Omental fat pad (tissue), 4 donors: ENCODE data around the gene RBBP5. TPM values are rescaled to one million over a fixed set of nuclear protein-coding genes. Genes with fewer than 3 reads are reported as not detected.

Experiments used
- ATAC-seq: fragments of 150-250 bp; one replicate; pipeline ENCODE4 v1.9.1; 2016; ENCODE audit warnings: mild to moderate bottlenecking, moderate library complexity; ENCODE audit not compliant: low FRiP score
- DNase-seq: peaks from one replicate; pipeline ENCODE4 v3.0.0-alpha.2; 2019; ENCODE audit warnings: low spot score
- CTCF ChIP-seq, 3 donors: fragments of 450-650 bp; IDR thresholded peaks; one replicate each; pipeline ENCODE4 v1.5.1; 2016 to 2017; ENCODE audit warnings: antibody characterized with exemption in 3 of 3, mild to moderate bottlenecking in 3 of 3, moderate library complexity in 2 of 3
- total RNA-seq, 4 donors: library from RNA; depleted of rRNA; stranded (reverse); fragments of >200 nt; gene quantifications; one replicate each; pipeline ENCODE4 v1.1.0, GENCODE V29; 2016

The RBBP5 gene
- total RNA-seq, 4 donors from 2014 or later: 11.9 to 15.6 (median 12.8) TPM

- ATAC-seq: no peak
- TF ChIP-seq CTCF (IDR thresholded peaks at IDR 0.05): no peak
Measured at GRCh38 chr1:205109711-205110110, 12.1 kb downstream of the RBBP5 start.

GRCh38 chr1:205109269-205109668, 12.5 kb downstream of the RBBP5 start:
- no peak for ATAC-seq
- TF ChIP-seq CTCF (IDR thresholded peaks at IDR 0.05): no peak
- no peak for DNase-seq

More at GRCh38 chr1:205109711-205110110, 12.1 kb downstream of the RBBP5 start:
- DNase-seq: no peak

GRCh38 chr1:205108464-205108863, 13.3 kb downstream of the RBBP5 start:
- no peak for DNase-seq

GRCh38 chr1:205107327-205107726, 14.5 kb downstream of the RBBP5 start:
- no peak for DNase-seq
- no peak for ATAC-seq
- no peak for TF ChIP-seq CTCF (IDR thresholded peaks at IDR 0.05)

More at GRCh38 chr1:205108464-205108863, 13.3 kb downstream of the RBBP5 start:
- TF ChIP-seq CTCF (IDR thresholded peaks at IDR 0.05): no peak
- no peak for ATAC-seq

- no peak for ATAC-seq
- DNase-seq: no peak
- no peak for TF ChIP-seq CTCF (IDR thresholded peaks at IDR 0.05)
Measured at GRCh38 chr1:205102404-205102803, 19.4 kb downstream of the RBBP5 start.

- ATAC-seq (no peak), DNase-seq (no peak)
- TF ChIP-seq CTCF (IDR thresholded peaks at IDR 0.05): no peak
Measured at GRCh38 chr1:205098242-205098641, 23.5 kb downstream of the RBBP5 start.

GRCh38 chr1:205095422-205095821, 26.4 kb downstream of the RBBP5 start:
- TF ChIP-seq CTCF (IDR thresholded peaks at IDR 0.05): no peak
- ATAC-seq (no peak), DNase-seq (no peak)
